A549 (cell line): ENCODE measurements around the gene UCKL1.

Experiments
- CBX2 ChIP-seq: fragments of 200-600 bp; sonication (generic); IDR thresholded peaks from 2 replicates; pipeline ENCODE4 v1.6.1; 2016; ENCODE audit warnings: low read depth, mild to moderate bottlenecking, borderline replicate concordance
- KDM1A ChIP-seq: fragments of 200-600 bp; sonication (generic); IDR thresholded peaks from 2 replicates; pipeline ENCODE4 v1.6.1; 2016; ENCODE audit warnings: low read depth, mild to moderate bottlenecking
- MAFK ChIP-seq: fragments of 450-650 bp; IDR thresholded peaks from 2 replicates; pipeline ENCODE4 v1.6.1; 2014; ENCODE audit not compliant: partially characterized antibody
- POLR2A ChIP-seq: IDR thresholded peaks from 2 replicates; pipeline ENCODE4 v1.6.1; 2012; ENCODE audit warnings: mild to moderate bottlenecking, low read length
- RCOR1 ChIP-seq: fragments of 150-350 bp; IDR thresholded peaks from 2 replicates; pipeline ENCODE4 v1.6.1; 2014; ENCODE audit warnings: antibody characterized with exemption, low read length, low read depth
- SMC3 ChIP-seq: fragments of >200 bp; sonication (Bioruptor Twin); formaldehyde crosslinking; IDR thresholded peaks from 3 replicates; pipeline ENCODE4 v1.6.1; 2018; ENCODE audit warnings: inconsistent platforms
- TP53 ChIP-seq: fragments of 250-450 bp; sonication (Bioruptor Pico); IDR thresholded peaks from 2 replicates; pipeline ENCODE4 v1.5.0; 2021; ENCODE audit warnings: mild to moderate bottlenecking, moderate library complexity
- TF ChIP-seq, protein P1 (sequence below): fragments of >200 bp; sonication (Bioruptor Twin); formaldehyde crosslinking; IDR thresholded peaks from 3 replicates; pipeline ENCODE4 v1.5.1; 2016
- TF ChIP-seq, protein P2 (sequence below): IDR thresholded peaks from 2 replicates; pipeline ENCODE4 v1.6.1; 2012
- TF ChIP-seq, protein P3 (sequence below): fragments of 200-600 bp; sonication (generic); IDR thresholded peaks from 2 replicates; pipeline ENCODE4 v1.6.1; 2016; ENCODE audit warnings: antibody characterized with exemption, mild to moderate bottlenecking, moderate library complexity
- TF ChIP-seq, protein P4 (sequence below): fragments of 250-450 bp; sonication (Bioruptor Pico); IDR thresholded peaks from 2 replicates; pipeline ENCODE4 v1.5.0; 2021; ENCODE audit warnings: mild to moderate bottlenecking, moderate library complexity, borderline replicate concordance

DNA sequence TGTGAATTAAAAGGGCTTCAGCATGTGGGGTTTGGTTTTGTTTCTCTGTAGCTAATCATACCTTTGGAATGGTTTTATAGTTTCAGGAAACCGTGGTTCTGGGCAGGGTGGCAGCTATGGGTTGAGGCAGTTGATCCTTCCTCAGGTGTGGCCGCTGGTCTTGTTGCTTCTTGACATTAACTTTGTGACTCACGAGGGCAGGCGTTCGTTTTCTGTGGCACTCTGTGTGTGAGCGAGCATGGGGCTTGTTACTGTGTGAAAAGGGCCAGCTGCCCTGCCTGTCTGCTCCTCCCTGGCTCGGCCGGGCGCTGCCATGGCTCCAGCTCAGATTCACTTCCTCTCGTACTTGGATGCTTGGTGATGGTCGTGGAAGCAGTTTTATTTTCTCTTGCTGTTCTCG, 45.0 kb downstream of the UCKL1 start:
- TF ChIP-seq, protein P1, sequence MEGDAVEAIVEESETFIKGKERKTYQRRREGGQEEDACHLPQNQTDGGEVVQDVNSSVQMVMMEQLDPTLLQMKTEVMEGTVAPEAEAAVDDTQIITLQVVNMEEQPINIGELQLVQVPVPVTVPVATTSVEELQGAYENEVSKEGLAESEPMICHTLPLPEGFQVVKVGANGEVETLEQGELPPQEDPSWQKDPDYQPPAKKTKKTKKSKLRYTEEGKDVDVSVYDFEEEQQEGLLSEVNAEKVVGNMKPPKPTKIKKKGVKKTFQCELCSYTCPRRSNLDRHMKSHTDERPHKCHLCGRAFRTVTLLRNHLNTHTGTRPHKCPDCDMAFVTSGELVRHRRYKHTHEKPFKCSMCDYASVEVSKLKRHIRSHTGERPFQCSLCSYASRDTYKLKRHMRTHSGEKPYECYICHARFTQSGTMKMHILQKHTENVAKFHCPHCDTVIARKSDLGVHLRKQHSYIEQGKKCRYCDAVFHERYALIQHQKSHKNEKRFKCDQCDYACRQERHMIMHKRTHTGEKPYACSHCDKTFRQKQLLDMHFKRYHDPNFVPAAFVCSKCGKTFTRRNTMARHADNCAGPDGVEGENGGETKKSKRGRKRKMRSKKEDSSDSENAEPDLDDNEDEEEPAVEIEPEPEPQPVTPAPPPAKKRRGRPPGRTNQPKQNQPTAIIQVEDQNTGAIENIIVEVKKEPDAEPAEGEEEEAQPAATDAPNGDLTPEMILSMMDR = no peak
- TF ChIP-seq, protein P2, sequence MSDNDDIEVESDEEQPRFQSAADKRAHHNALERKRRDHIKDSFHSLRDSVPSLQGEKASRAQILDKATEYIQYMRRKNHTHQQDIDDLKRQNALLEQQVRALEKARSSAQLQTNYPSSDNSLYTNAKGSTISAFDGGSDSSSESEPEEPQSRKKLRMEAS = no peak
- no peak for TF ChIP-seq TP53 (CRISPR knock-in tag)
- no peak for TF ChIP-seq POLR2A
- TF ChIP-seq, protein P3, sequence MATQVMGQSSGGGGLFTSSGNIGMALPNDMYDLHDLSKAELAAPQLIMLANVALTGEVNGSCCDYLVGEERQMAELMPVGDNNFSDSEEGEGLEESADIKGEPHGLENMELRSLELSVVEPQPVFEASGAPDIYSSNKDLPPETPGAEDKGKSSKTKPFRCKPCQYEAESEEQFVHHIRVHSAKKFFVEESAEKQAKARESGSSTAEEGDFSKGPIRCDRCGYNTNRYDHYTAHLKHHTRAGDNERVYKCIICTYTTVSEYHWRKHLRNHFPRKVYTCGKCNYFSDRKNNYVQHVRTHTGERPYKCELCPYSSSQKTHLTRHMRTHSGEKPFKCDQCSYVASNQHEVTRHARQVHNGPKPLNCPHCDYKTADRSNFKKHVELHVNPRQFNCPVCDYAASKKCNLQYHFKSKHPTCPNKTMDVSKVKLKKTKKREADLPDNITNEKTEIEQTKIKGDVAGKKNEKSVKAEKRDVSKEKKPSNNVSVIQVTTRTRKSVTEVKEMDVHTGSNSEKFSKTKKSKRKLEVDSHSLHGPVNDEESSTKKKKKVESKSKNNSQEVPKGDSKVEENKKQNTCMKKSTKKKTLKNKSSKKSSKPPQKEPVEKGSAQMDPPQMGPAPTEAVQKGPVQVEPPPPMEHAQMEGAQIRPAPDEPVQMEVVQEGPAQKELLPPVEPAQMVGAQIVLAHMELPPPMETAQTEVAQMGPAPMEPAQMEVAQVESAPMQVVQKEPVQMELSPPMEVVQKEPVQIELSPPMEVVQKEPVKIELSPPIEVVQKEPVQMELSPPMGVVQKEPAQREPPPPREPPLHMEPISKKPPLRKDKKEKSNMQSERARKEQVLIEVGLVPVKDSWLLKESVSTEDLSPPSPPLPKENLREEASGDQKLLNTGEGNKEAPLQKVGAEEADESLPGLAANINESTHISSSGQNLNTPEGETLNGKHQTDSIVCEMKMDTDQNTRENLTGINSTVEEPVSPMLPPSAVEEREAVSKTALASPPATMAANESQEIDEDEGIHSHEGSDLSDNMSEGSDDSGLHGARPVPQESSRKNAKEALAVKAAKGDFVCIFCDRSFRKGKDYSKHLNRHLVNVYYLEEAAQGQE = no peak
- TF ChIP-seq KDM1A = no peak
- TF ChIP-seq RCOR1 = no peak
- TF ChIP-seq CBX2 = no peak
- no peak for TF ChIP-seq SMC3
- TF ChIP-seq, protein P4, sequence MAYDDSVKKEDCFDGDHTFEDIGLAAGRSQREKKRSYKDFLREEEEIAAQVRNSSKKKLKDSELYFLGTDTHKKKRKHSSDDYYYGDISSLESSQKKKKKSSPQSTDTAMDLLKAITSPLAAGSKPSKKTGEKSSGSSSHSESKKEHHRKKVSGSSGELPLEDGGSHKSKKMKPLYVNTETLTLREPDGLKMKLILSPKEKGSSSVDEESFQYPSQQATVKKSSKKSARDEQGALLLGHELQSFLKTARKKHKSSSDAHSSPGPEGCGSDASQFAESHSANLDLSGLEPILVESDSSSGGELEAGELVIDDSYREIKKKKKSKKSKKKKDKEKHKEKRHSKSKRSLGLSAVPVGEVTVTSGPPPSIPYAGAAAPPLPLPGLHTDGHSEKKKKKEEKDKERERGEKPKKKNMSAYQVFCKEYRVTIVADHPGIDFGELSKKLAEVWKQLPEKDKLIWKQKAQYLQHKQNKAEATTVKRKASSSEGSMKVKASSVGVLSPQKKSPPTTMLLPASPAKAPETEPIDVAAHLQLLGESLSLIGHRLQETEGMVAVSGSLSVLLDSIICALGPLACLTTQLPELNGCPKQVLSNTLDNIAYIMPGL (CRISPR knock-in tag) = no peak
- no peak for TF ChIP-seq MAFK
